DND-41 (cell line): ENCODE data around the gene CARNS1.

Source experiments
- EZH2 ChIP-seq: IDR thresholded peaks from 3 replicates; pipeline ENCODE4 v1.6.1; 2012; ENCODE audit warnings: borderline replicate concordance, low read depth, mild to moderate bottlenecking, moderate library complexity, low read length, inconsistent platforms; ENCODE audit not compliant: severe bottlenecking
- TF ChIP-seq, protein P1 (sequence below): IDR thresholded peaks from 2 replicates; pipeline ENCODE4 v1.5.1; 2012; ENCODE audit warnings: borderline replicate concordance, low read length, moderate library complexity, mild to moderate bottlenecking; ENCODE audit not compliant: poor library complexity, severe bottlenecking; ENCODE audit errors: extremely low read depth

DNA sequence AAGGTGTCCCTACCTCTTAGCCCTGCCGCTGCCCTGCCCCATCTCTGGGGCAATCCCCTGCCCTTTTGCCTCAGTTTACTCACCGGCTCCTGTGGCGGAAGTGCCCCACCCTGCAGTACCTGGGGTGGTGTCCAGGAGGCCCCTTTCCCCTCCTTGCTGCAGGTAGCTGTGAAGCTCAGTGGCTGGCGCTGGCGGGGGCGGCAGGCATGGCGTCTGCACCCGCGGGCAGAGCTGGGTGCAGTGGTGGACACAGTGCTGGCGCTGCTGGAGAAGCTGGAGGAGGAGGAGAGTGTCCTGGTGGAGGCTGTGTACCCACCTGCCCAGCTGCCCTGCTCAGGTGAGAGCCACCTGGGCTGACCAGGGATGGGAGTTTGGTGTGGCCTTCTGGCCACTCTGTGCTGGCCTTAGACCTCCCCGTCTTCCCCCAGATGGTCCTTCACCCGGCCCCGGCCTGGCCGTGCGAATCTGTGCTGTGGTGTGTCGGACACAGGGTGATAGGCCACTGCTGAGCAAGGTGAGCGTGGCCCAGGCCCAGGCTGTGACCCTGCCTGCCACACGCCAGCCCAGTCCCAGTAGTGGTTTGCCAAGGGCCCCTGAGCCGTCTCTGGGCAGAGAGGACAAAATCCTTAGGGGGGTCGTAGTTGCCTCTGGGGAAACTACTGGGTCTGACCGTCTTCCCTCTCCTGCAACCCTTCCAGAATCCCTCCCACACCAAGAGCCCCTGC, 4.0 kb downstream of the CARNS1 start:
- no peak for TF ChIP-seq EZH2
- TF ChIP-seq, protein P1, sequence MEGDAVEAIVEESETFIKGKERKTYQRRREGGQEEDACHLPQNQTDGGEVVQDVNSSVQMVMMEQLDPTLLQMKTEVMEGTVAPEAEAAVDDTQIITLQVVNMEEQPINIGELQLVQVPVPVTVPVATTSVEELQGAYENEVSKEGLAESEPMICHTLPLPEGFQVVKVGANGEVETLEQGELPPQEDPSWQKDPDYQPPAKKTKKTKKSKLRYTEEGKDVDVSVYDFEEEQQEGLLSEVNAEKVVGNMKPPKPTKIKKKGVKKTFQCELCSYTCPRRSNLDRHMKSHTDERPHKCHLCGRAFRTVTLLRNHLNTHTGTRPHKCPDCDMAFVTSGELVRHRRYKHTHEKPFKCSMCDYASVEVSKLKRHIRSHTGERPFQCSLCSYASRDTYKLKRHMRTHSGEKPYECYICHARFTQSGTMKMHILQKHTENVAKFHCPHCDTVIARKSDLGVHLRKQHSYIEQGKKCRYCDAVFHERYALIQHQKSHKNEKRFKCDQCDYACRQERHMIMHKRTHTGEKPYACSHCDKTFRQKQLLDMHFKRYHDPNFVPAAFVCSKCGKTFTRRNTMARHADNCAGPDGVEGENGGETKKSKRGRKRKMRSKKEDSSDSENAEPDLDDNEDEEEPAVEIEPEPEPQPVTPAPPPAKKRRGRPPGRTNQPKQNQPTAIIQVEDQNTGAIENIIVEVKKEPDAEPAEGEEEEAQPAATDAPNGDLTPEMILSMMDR = no peak
